ENCODE data around the gene PAM.

DNA sequence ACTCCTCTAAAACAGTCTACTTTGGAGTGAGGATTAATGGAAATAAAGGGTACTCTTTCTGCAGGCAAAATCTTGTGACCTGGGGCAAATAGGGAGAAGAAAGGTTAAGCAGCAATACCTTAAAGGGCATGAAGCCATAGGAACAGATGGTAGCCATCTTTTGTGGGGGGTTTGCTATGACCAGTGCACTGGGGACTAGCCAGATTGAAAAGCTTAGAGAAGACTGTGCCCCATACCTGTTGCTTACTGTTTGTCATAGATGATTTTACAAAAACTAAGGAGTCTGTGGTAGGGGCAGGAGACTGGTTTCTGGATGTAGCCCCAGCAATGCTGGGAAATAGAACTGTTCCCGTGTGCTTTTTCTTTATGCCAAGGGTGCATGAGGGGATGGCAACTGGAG, 58.6 kb downstream of the PAM start:
- no peak for TF ChIP-seq POLR2A (IDR thresholded peaks at IDR 0.05)
- TF ChIP-seq, protein P1, sequence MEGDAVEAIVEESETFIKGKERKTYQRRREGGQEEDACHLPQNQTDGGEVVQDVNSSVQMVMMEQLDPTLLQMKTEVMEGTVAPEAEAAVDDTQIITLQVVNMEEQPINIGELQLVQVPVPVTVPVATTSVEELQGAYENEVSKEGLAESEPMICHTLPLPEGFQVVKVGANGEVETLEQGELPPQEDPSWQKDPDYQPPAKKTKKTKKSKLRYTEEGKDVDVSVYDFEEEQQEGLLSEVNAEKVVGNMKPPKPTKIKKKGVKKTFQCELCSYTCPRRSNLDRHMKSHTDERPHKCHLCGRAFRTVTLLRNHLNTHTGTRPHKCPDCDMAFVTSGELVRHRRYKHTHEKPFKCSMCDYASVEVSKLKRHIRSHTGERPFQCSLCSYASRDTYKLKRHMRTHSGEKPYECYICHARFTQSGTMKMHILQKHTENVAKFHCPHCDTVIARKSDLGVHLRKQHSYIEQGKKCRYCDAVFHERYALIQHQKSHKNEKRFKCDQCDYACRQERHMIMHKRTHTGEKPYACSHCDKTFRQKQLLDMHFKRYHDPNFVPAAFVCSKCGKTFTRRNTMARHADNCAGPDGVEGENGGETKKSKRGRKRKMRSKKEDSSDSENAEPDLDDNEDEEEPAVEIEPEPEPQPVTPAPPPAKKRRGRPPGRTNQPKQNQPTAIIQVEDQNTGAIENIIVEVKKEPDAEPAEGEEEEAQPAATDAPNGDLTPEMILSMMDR (IDR thresholded peaks at IDR 0.05), result no peak

All from heart left ventricle (tissue), 13 donors.